Calu3 (cell line): ENCODE measurements around the gene UROC1. TPM values are rescaled to one million over a fixed set of nuclear protein-coding genes. Genes with fewer than 3 reads are reported as not detected.

Experiments used
- BruUV-seq: library from RNA; stranded (reverse); fragments of 400-500 nt; replicated peaks from 2 replicates; lab custom pipeline; 2021; lab: Mats Ljungman, UMichigan
- CTCF ChIA-PET: fragments of 300-600 bp; sonication (Branson Sonifier 250); formaldehyde crosslinking; loops from one replicate; lab custom pipeline; 2022; ENCODE audit warnings: antibody characterized with exemption; lab: Charles Lee
- DNase-seq: peaks from one replicate; pipeline ENCODE4 v3.0.0; 2022
- H3K27ac Mint-ChIP-seq: one replicate; pipeline ENCODE4 v1.8.0; 2022; ENCODE audit warnings: mixed read lengths; ENCODE audit not compliant: unreplicated experiment
- H3K27me3 Mint-ChIP-seq: one replicate; pipeline ENCODE4 v1.8.0; 2022; ENCODE audit warnings: mixed read lengths; ENCODE audit not compliant: unreplicated experiment
- H3K36me3 Mint-ChIP-seq: one replicate; pipeline ENCODE4 v1.8.0; 2022; ENCODE audit warnings: mild to moderate bottlenecking, moderate library complexity, mixed read lengths; ENCODE audit not compliant: insufficient read depth, unreplicated experiment
- H3K4me1 Mint-ChIP-seq: one replicate; pipeline ENCODE4 v1.8.0; 2022; ENCODE audit warnings: mild to moderate bottlenecking, low read depth, mixed read lengths; ENCODE audit not compliant: unreplicated experiment
- H3K4me3 Mint-ChIP-seq: one replicate; pipeline ENCODE4 v1.8.0; 2022; ENCODE audit warnings: mild to moderate bottlenecking, low read depth, moderate library complexity, mixed read lengths; ENCODE audit not compliant: unreplicated experiment
- H3K9me3 Mint-ChIP-seq: one replicate; pipeline ENCODE4 v1.8.0; 2022; ENCODE audit warnings: low read depth, mixed read lengths; ENCODE audit not compliant: unreplicated experiment
- CTCF ChIP-seq: fragments of 200-600 bp; IDR thresholded peaks from one replicate; pipeline ENCODE4 v1.8.0; 2022; ENCODE audit warnings: antibody characterized with exemption; ENCODE audit not compliant: unreplicated experiment
- intact Hi-C: fragments of 100-400 bp; cut with micrococcal nuclease; formaldehyde crosslinking; loops from one replicate; pipeline ENCODE4 v1.10.0; 2022; ENCODE audit not compliant: unreplicated experiment
- total RNA-seq: library from RNA; stranded (reverse); gene quantifications from 2 replicates; pipeline ENCODE4 v1.2.3, GENCODE V29; 2022

Gene UROC1
- total RNA-seq, 1 experiment from 2014 or later, result not detected

- Mint-ChIP-seq H3K36me3 (no peaks in the 10 kb centered on the region), H3K9me3 (no peaks in the 10 kb centered on the region), H3K27ac (no peak overlapping the region), H3K27me3 (peaks cover 31% of the 10 kb centered on the region), H3K4me3 (no peak overlapping the region), H3K4me1 (no peaks in the 10 kb centered on the region)
- BruUV-seq, result no TSS peak
- no peak for TF ChIP-seq CTCF
- no peak for DNase-seq
- CTCF ChIA-PET, result no interaction called here
- intact Hi-C loops, result no loop called here
Observed at GRCh38 chr3:126501736-126502135, 15.8 kb downstream of the UROC1 start.

GRCh38 chr3:126501054-126501453, 16.5 kb downstream of the UROC1 start:
- no peak overlapping the region for H3K27ac Mint-ChIP-seq
- no peak overlapping the region for H3K4me3 Mint-ChIP-seq
- H3K4me1 Mint-ChIP-seq, result no peaks in the 10 kb centered on the region
- no TSS peak for BruUV-seq
- CTCF ChIA-PET, result no interaction called here
- H3K9me3 Mint-ChIP-seq, result no peaks in the 10 kb centered on the region
- H3K27me3 Mint-ChIP-seq, result peaks cover 28% of the 10 kb centered on the region
- intact Hi-C loops, result no loop called here
- H3K36me3 Mint-ChIP-seq, result no peaks in the 10 kb centered on the region
- no peak for DNase-seq
- TF ChIP-seq CTCF, result no peak

GRCh38 chr3:126500016-126500415, 17.6 kb downstream of the UROC1 start:
- Mint-ChIP-seq H3K27me3 (peaks cover 27% of the 10 kb centered on the region), H3K9me3 (no peaks in the 10 kb centered on the region), H3K4me1 (no peaks in the 10 kb centered on the region), H3K36me3 (no peaks in the 10 kb centered on the region), H3K27ac (no peak overlapping the region), H3K4me3 (no peak overlapping the region)
- no peak for TF ChIP-seq CTCF
- no TSS peak for BruUV-seq
- DNase-seq, result no peak
- intact Hi-C loops, result no loop called here
- CTCF ChIA-PET, result no interaction called here

- CTCF ChIA-PET, result interaction anchor here (1.5 kb wide), 1 partner anchor 27 kb away, joined by 3 read pairs; no protein-coding TSS in a partner anchor
- H3K9me3 Mint-ChIP-seq, result no peaks in the 10 kb centered on the region
- no peak overlapping the region for H3K27ac Mint-ChIP-seq
- DNase-seq, result no peak
- intact Hi-C loops, result no loop called here
- peaks cover 27% of the 10 kb centered on the region for H3K27me3 Mint-ChIP-seq
- no TSS peak for BruUV-seq
- no peaks in the 10 kb centered on the region for H3K36me3 Mint-ChIP-seq
- H3K4me3 Mint-ChIP-seq, result no peak overlapping the region
- H3K4me1 Mint-ChIP-seq, result no peaks in the 10 kb centered on the region
- TF ChIP-seq CTCF, result no peak
Observed at GRCh38 chr3:126499401-126499800, 18.2 kb downstream of the UROC1 start.
